ENCODE results near the gene S100A10.

Gene S100A10

GRCh38 chr1:152023221-152023620, 29.6 kb upstream of the S100A10 start:
- H3K4me3 ChIP-seq (ENCODE audit: low read length): no peak overlapping the region
- no peak for TF ChIP-seq ZNF274 (IDR thresholded peaks at IDR 0.05; ENCODE audit: low read depth, low read length)

GRCh38 chr1:152022474-152022873, 28.8 kb upstream of the S100A10 start:
- no peak for TF ChIP-seq ZNF274 (IDR thresholded peaks at IDR 0.05; ENCODE audit: low read depth, low read length)

DNA sequence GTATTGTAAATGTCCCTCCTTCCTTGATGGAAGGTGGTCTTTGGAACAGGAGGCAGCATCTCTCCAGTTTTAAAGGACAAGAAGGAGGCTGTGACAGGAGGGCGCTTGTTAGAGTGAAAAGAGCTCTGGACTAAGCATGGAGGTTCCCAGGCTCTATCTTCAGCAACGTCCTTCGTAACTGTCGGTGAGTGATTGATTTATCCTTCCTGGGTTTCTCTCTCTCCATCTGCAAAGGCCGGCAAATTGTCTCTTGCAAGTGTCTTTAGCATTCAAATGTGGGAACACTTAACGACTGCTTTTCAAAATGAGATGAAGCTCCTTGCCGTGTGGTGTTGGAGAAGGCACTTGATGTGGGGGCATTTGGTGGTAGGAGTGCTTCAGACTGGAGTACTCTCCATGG, 27.9 kb upstream of the S100A10 start:
- no peak overlapping the region for H3K4me3 ChIP-seq (ENCODE audit: low read length)
- no peak for TF ChIP-seq ZNF274 (IDR thresholded peaks at IDR 0.05; ENCODE audit: low read depth, low read length)

More at GRCh38 chr1:152022474-152022873, 28.8 kb upstream of the S100A10 start:
- no peak overlapping the region for H3K4me3 ChIP-seq (ENCODE audit: low read length)

DNA sequence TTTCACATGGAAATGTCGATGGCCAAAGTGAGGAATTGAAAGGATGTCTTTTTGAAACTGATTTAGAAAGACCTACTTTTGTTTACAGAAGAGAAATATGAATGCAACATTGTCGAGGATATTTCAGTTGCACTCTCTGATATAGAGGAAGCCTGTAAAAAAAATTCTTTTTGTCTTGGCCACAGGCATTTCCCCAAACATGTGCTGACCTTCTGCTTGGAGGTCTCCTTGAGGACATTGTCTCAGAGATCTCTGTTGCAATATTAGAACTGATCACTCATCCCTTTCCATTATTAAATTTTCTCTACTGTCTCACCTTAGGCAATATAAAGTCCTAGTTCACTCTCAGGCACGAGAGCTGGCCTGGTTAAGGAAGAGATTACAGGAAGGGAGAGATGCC, 27.2 kb upstream of the S100A10 start:
- no peak overlapping the region for H3K4me3 ChIP-seq (ENCODE audit: low read length)
- TF ChIP-seq ZNF274 (IDR thresholded peaks at IDR 0.05; ENCODE audit: low read depth, low read length): no peak

DNA sequence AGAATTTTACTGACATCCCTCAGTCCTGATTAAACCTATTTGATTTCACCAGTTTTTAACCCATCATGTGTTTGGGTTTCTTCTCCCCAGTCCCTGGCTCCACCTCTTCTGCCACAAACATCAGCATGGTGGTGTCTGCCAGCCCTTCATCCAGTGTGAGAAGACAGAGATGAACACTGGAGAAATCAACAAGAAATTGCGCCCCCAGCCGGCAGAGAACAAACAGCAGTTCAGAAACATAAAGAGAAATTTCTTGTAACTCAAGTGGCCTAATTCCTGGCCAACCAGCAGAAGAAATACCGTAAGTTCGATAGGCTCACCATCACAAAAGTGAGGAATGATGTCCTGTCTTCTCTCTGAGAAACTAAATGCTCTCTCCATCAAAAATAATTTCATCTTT, 24.9 kb upstream of the S100A10 start:
- H3K4me3 ChIP-seq (ENCODE audit: low read length): no peak overlapping the region
- no peak for TF ChIP-seq ZNF274 (IDR thresholded peaks at IDR 0.05; ENCODE audit: low read depth, low read length)

- no peak for TF ChIP-seq ZNF274 (IDR thresholded peaks at IDR 0.05; ENCODE audit: low read depth, low read length)
- H3K4me3 ChIP-seq (ENCODE audit: low read length): no peak overlapping the region
Measured at GRCh38 chr1:152015766-152016165, 22.1 kb upstream of the S100A10 start.

- no peak overlapping the region for H3K4me3 ChIP-seq (ENCODE audit: low read length)
- TF ChIP-seq ZNF274 (IDR thresholded peaks at IDR 0.05; ENCODE audit: low read depth, low read length): no peak
Measured at GRCh38 chr1:152014943-152015342, 21.3 kb upstream of the S100A10 start.

DNA sequence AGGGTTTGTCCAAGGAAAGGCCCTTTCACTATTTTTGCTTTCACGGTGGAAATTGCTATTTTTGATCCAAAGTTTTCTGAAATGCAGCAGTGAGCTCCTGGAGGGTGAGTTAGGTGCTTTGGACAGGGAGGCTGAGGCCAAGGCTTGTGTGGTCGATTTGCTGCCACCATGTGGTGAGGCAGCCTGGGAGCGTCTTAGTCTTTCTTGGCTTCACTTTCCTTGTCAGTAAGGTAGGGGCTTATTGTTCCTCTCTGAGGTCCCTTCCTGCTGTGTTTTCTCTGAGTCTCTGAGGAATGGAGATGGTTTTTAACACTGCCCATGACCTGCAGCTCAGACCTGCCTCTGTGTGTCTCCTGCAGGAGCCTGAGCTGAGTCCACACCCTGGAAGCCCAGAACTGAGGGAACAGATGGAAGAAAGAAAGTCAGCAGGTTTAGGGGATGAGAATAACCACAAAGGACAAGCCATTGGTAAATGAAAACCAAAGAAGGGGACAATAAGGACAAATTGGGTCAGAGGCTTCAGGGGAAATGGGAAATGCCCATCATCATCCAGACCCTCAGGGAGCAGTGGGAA, 20.1 kb upstream of the S100A10 start:
- H3K4me3 ChIP-seq (ENCODE audit: low read length): no peak overlapping the region
- TF ChIP-seq ZNF274 (IDR thresholded peaks at IDR 0.05; ENCODE audit: low read depth, low read length): no peak

- no peak for TF ChIP-seq ZNF274 (IDR thresholded peaks at IDR 0.05; ENCODE audit: low read depth, low read length)
- H3K4me3 ChIP-seq (ENCODE audit: low read length): no peak overlapping the region
Measured at GRCh38 chr1:152009691-152010090, 16.0 kb upstream of the S100A10 start.

- TF ChIP-seq ZNF274 (IDR thresholded peaks at IDR 0.05; ENCODE audit: low read depth, low read length): no peak
- H3K4me3 ChIP-seq (ENCODE audit: low read length): no peak overlapping the region
Measured at GRCh38 chr1:152007047-152007446, 13.4 kb upstream of the S100A10 start.

GRCh38 chr1:152005360-152005912, 11.8 kb upstream of the S100A10 start:
- TF ChIP-seq ZNF274 (IDR thresholded peaks at IDR 0.05; ENCODE audit: low read depth, low read length): no peak
- H3K4me3 ChIP-seq (ENCODE audit: low read length): no peak overlapping the region

DNA sequence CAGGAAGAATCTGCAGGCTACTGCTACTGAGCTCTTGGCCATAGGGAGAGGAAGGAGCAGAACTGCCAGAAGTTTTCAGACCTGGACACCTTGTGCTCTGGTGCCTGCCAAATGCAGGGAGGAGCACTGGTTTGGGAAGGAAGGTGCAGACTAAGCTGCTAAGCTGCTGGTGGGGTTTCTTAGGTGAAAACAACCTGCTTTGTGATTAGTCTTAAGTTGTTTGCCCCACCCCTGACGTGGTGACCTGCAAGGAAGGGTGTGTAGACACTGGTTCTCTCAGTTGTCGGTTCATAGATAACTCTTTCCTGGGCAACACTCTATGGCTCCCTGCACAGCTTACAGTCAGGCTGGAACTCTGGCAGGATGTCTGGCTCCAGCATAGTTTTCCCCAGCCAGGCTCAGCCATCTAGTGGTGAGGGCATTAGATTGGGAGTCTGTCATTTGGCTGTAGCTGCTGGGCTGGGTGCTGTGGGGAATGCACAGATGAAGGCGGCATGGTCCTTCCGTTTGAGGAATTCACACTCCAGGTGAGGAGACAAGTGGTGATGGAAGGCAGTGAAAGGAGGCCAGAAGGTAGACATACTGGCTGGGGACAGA, 10.3 kb upstream of the S100A10 start:
- TF ChIP-seq ZNF274 (IDR thresholded peaks at IDR 0.05; ENCODE audit: low read depth, low read length): no peak
- H3K4me3 ChIP-seq (ENCODE audit: low read length): no peak overlapping the region

- H3K4me3 ChIP-seq (ENCODE audit: low read length): no peak overlapping the region
Measured at GRCh38 chr1:152002960-152003359, 9.3 kb upstream of the S100A10 start.

DNA sequence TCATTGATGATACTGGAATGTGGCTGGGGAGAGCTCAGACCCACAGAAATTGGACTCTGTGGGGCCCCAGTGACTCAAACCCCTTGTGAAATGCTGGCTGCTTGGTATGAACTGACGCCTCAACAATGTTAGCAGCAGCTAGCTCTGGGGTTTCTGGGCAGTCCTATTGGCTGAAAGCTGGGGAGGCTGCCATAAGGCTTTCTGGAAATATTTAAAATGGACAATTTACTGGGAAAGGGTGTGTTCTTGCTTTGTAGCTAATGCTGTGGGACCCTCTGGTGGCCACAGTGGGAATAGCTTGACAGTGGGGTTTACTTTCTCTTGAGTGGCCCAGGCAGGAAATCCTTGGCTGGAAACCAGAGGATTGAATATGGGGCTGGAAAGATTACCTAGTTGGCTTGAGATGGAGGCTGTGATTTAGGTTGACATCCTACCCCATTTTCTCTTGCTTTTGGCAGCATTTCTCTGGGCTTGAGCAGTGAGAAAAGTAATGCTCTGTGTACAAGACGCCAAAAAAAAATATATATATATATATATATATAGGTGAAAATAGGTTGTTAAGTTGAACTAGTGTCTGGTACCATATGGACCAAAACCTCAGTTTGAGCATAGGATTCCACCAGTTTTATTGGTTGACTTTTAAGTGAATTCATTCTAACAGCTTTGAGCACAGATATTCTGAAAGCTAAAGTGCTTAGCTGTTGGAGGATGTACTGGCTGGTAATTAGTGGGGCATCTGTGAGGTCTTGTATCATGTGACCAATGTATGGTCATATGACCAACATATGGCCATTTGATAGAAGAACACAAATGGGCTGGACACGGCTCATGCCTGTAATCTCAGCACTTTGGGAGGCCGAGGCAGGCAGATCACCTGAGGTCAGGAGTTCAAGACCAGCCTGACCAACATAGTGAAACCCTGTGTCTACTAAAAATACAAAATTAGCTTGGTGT, 8.2 kb upstream of the S100A10 start:
- H3K4me3 ChIP-seq (ENCODE audit: low read length): no peak overlapping the region
- no peak for TF ChIP-seq ZNF274 (IDR thresholded peaks at IDR 0.05; ENCODE audit: low read depth, low read length)

More at GRCh38 chr1:152002960-152003359, 9.3 kb upstream of the S100A10 start:
- TF ChIP-seq ZNF274 (IDR thresholded peaks at IDR 0.05; ENCODE audit: low read depth, low read length): no peak
